Suprapubic skin (tissue), 3 donors: ENCODE measurements around the gene SOAT1.

Experiments
- CTCF ChIP-seq, 2 donors: fragments of 200-600 bp in 1 of 2; fragments of 450-650 bp in 1 of 2; sonication (generic) in 1 of 2; IDR thresholded peaks; one replicate each; pipeline ENCODE4 v1.5.1; 2016 to 2019; ENCODE audit warnings: antibody characterized with exemption in 2 of 2, mild to moderate bottlenecking in 1 of 2, moderate library complexity in 1 of 2
- EP300 ChIP-seq: sonication (generic); formaldehyde crosslinking; IDR thresholded peaks from one replicate; pipeline ENCODE4 v1.6.1; 2017; ENCODE audit warnings: antibody characterized with exemption

- TF ChIP-seq CTCF (IDR thresholded peaks at IDR 0.05): no peak
- TF ChIP-seq EP300: no peak
Observed at GRCh38 chr1:179302070-179302469, 8.5 kb downstream of the SOAT1 start.
